ENCODE data around the gene MREG. TPM values are rescaled to one million over a fixed set of nuclear protein-coding genes. Genes with fewer than 3 reads are reported as not detected.

MREG gene
- total RNA-seq, 6 donors from 2014 or later, result 15.4 to 22.6 (median 19.4) TPM

DNA sequence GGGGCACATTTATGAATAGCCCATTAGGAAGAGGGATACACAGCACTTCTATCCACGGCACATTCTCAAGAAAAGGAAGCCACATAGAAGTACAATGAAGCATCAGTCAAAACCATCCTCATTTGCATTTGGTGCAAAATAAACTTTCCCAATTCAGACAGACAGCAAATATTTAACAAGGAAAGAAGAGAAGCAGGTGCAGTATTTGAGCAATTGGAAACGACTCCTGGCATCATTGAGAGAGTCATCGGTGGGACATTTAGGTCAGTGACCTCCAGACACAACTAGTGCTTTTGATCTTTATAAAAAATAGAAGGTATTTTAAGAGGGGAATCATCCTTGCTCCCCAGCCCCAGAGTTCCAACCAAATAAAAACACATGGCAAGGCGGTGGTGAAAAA lies 118.0 kb downstream of the MREG start:
- Histone ChIP-seq H3K27ac (no peak overlapping the region), H3K27me3 (no peaks in the 10 kb centered on the region), H3K36me3 (no peaks in the 10 kb centered on the region), H3K9me3 (no peaks in the 10 kb centered on the region), H3K4me1 (peaks cover 0 to 12% (median 5%) of the 10 kb centered on the region in 4 donors), H3K4me3 (no peak overlapping the region)
- ATAC-seq (ENCODE audit: low FRiP score in 2 of 2) (no peak), DNase-seq (no peak)
- 86 to 89% methylated on average over 4 of the region's 4 CpGs for WGBS, 2 donors
- TF ChIP-seq POLR2AphosphoS5 (IDR thresholded peaks at IDR 0.05) (no peak), POLR2A (IDR thresholded peaks at IDR 0.05) (no peak), EP300 (IDR thresholded peaks at IDR 0.05) (no peak)
- TF ChIP-seq, protein P1, sequence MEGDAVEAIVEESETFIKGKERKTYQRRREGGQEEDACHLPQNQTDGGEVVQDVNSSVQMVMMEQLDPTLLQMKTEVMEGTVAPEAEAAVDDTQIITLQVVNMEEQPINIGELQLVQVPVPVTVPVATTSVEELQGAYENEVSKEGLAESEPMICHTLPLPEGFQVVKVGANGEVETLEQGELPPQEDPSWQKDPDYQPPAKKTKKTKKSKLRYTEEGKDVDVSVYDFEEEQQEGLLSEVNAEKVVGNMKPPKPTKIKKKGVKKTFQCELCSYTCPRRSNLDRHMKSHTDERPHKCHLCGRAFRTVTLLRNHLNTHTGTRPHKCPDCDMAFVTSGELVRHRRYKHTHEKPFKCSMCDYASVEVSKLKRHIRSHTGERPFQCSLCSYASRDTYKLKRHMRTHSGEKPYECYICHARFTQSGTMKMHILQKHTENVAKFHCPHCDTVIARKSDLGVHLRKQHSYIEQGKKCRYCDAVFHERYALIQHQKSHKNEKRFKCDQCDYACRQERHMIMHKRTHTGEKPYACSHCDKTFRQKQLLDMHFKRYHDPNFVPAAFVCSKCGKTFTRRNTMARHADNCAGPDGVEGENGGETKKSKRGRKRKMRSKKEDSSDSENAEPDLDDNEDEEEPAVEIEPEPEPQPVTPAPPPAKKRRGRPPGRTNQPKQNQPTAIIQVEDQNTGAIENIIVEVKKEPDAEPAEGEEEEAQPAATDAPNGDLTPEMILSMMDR (IDR thresholded peaks at IDR 0.05), result no peak

Other genes with a start within 250 kb of the MREG start
- 10 to 100 TPM; 11.9 to 39.8 (median 20.3) TPM for gene PECR, start 68.3 kb upstream of the MREG start, total RNA-seq
- gene TMEM169, start 68.4 kb upstream of the MREG start, total RNA-seq, result 1 to 10 TPM in 1 of 6 donors, under 1 TPM in 3, not detected in 2; 0.15 to 1.1 (median 0.80) TPM
- gene XRCC5, start 95.8 kb upstream of the MREG start, total RNA-seq, result 100 to 1,000 TPM in 5 of 6 donors, 10 to 100 TPM in 1; 57.3 to 163 (median 131) TPM